ENCODE measurements around the gene STARD7.
"Not testable (repeated sequence)": the region's sequence is repeated elsewhere in the genome, so short reads cannot be mapped to it uniquely, and the experiment has no call there.

The STARD7 gene

GRCh38 chr2:96148410-96149217 lies 60.0 kb downstream of the STARD7 start:
- peak; percentile 45 for DNase-seq (ENCODE audit: low read depth)

- no peak for DNase-seq (ENCODE audit: low read depth)
Measured at GRCh38 chr2:96147593-96148201, 60.9 kb downstream of the STARD7 start.

DNA sequence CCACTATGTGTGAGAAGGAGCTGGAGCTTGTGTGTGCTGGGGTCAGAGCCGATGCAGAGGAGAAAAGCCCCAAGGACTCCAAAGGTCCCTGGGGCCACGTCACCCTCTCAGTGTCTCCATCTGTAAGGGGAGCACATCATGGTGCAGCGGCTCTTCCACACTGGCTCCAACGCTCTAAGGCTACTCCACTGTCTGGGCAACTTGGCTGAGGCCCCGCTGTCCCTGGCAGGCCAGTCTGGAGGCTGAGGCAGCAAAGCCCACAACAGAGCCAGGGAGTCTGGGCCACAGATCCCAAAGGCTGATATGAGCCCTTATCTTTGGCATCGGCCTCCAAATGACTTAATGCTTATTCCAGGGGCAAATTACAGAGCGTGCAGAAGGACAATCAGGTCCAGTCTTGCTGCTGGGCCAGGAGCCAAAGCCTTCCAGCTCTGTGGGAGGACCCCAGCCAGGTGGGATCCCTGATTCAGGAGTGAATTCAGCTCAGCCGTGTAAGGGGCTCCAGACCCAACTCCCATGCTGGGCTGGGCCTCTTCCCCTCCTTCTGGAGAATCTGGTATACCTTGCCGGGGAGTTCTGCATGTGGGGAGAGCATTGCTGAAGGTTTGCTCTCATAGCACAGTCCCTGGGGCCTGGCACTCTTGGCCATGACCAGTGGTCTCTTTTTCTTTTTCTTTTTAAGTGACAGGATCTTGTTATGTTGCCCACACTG lies 61.6 kb downstream of the STARD7 start:
- DNase-seq (ENCODE audit: low read depth): no peak

DNA sequence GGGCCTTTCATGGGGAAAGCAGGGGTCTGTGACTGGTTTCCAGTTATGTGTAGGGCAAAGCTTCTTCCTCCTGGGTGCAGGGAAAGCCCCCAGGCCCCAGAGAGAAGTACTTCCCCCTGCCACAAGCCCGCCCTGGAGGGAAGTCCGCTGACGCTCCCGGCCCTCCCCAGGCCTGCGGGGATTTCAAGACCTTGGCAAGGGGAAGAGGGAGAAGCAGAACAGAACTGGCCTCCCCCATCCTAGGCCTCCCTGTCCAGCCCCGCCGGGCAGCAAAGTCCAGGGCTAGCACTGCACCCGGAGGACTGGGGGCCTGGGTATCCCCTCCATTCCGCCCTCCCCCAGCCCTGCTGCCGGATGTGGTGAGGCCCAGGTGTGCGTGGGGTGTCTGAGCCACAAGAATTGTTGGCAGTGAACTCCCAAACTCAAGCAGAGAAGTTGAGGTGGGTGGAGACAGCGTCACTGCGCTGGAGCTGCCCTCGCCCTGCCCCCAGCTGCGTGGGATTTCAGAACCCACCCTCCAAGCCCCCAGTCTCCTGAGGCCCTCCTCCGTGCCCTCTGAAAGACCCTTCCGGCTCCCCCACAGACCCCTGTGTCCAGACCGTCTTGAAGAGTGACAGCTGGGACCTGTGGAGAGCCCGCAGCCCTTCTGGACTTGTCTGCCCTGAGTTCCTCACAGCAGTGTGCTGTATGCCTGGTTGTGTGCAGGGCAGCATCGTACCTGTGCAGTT lies 62.3 kb downstream of the STARD7 start:
- no peak for DNase-seq (ENCODE audit: low read depth)

DNA sequence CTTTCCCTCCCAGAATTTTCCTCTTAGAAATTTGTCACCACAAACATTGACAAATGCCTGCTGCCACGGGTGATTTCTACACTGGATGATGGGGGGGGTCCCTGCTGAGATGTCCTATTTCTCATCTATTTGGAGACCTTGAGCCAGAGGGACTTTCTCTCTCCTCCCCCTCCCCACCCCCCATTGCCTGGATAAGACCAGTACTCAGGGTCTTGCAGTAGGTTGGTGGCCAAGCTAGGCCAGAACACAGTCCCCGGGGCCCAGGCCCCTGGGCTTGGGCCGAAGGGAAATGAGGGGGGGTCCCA lies 62.8 kb downstream of the STARD7 start:
- DNase-seq (ENCODE audit: low read depth): no peak

GRCh38 chr2:96145036-96145847 lies 63.4 kb downstream of the STARD7 start, which contains the start of gene DUSP2:
TSS of gene DUSP2 (minus strand) at chr2:96145440. CDS start at chr2:96145354, 86 bp downstream.
- DNase-seq (ENCODE audit: low read depth): peak; percentile 30

DNA sequence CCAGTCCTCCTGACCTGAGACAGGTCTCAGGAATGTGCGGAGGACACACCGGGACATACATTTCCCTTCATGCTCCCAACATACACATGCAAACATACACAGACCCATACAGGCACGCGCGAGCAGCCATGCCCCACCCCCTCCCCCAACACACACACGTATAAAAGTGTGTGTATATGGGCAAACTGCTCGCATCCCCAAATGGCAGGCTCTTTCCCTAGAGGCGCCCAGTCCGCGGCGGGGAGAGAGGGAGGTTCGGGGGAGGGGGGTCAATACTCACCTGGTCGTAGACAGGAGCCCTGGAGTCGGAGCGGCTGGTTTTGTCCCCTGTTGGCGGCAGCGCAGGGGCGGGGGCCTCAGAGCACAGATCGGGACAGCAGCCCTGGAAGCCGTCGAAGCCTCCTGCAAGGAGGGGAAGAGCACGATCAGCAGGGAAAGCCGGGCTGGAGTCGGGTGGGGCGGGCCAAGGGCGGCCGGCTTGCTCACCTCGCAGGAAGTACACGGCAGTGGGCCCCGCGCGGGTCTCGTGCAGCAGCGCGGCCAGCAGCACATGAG lies 64.1 kb downstream of the STARD7 start:
- no peak for DNase-seq (ENCODE audit: low read depth)

GRCh38 chr2:96143848-96144480 lies 64.7 kb downstream of the STARD7 start:
- no peak for DNase-seq (ENCODE audit: low read depth)

DNA sequence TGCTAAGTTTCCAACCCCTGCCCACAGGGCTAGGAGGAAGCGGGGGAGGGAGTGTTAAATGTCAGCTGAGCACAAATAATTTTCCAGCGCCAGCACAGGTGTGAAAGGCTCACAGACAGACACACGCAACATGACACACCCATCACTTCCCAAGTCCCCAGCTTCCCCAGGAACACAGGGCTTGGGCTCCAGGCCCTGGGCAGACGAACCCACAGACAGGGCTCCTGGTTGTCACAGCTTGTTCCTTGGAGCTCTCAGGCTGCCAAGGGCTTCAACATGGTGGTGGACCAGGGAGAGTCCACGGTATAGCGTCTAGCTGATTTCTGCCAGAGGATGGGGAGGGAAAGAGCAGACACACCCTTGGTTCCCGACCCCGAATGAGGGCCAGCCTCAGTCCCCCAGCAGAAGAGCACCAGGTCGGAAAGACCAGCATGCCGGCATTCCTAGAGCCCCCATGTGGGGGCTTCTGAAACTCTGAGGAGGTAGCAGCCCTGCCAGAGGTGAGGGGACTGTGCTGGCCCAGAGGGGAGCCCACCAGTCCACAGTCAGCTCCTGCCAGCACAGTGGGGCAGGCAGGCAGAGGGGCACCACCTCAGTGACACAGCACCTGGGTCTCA lies 65.3 kb downstream of the STARD7 start:
- DNase-seq (ENCODE audit: low read depth): no peak

DNA sequence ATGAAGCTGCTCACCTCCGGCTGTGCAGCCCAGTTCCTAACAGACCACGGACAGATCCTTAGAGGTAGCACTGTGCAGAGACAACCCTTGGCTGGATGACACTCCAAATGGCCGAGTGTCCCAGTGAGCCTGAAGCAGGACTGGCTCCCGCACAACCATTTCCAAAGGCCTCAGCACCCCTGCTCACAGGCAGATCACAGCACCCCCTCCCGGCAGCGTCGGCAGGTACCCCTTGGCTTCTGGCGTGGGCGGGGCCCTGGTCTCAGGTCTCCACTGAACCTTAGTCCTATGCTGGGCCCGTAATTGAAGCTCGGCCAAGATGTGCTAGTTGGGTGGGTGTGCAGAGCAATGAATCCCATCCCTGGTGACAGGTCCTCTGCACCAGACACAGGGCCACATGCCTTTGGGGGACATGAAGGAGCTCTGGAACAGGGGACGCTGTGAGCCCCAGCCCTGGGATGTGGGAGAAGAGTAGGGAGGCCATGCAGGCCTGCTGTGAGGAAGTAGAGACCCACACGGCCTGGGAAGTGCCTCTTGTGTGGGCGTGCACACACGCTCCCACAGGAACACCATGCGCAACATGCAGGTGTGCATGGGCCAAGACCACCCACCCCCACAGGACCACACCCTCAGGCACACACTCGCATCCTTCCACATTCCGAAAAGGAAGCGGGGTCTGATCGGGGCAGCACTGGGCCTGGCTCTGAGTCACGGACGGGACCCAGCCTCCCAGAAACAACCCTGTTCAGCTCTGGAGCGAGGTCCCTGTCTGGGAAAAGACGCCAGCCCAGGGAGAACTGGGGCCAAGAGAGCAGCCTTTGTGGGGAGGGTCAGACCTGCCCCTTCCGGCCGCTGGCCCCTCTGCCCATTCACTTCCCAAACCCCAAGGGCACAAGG lies 66.2 kb downstream of the STARD7 start:
- DNase-seq (ENCODE audit: low read depth): no peak

DNA sequence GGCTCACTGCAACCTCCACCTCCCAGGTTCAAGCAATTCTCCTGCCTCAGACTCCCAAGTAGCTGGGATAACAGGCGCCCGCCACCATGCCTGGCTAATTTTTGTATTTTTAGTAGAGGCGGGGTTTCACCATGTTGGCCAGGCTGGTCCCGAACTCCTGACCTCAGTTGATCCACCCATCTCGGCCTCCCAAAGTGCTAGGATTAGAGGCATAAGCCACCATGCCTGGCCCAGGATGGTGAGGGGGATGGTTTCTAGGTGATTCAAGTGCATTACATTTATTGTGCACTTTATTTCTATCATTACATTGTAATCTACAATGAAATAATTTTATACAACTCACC lies 67.0 kb downstream of the STARD7 start:
- DNase-seq (ENCODE audit: low read depth): not testable (repeated sequence)

GRCh38 chr2:96140941-96141623 lies 67.5 kb downstream of the STARD7 start:
- no peak for DNase-seq (ENCODE audit: low read depth)

GRCh38 chr2:96139181-96139758 lies 69.4 kb downstream of the STARD7 start:
- DNase-seq (ENCODE audit: low read depth): no peak

DNA sequence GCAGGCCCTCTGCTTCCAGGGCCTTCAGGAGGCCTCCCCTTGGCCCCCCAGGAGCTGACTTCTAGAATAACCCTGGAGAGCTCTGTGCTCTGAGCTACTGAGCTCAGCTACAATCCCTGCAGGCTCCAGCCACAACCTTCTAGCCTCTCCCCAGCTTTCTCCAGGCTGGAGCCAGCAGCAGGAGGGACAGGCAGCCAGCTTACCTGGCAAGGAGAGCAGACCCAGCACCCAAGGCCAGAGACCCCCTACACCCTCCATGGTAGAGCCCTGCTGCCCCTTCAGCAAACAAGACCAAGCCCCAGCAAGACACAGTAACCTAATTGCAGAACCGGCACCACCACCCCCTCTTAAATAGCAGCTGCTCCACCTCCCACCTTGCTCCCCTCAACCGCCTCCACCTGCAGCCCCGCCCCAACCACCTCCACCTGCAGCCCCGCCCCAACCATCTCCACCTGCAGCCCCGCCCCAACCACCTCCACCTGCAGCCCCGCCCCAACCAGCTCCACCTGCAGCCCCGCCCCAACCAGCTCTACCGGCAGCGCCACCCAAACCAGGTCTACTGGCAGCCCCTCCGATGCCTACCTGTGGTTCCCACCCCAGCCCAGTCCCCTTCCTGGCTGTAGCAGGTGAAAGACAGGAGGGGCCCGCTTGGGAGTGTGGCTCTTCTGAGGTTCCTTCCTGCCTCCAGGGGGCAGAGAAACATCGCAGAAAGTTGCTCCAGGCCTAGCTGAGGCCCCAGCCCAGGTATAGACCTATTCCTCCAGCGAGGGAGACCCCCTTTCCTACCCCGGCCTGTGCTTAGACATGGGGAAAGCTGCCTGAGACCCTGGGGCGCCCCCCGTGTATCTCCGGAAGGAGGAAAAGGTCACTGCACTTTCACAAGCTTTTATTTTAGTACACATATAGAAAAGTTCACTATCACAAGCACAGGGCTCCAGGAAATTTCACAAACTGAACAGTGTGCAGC lies 70.2 kb downstream of the STARD7 start, which contains the start of gene ASTL:
Gene ASTL (minus strand): TSS at position 324 of the 967 bp plus-strand sequence. CDS start 66 bp downstream, at position 258.
- DNase-seq (ENCODE audit: low read depth): no peak

DNA sequence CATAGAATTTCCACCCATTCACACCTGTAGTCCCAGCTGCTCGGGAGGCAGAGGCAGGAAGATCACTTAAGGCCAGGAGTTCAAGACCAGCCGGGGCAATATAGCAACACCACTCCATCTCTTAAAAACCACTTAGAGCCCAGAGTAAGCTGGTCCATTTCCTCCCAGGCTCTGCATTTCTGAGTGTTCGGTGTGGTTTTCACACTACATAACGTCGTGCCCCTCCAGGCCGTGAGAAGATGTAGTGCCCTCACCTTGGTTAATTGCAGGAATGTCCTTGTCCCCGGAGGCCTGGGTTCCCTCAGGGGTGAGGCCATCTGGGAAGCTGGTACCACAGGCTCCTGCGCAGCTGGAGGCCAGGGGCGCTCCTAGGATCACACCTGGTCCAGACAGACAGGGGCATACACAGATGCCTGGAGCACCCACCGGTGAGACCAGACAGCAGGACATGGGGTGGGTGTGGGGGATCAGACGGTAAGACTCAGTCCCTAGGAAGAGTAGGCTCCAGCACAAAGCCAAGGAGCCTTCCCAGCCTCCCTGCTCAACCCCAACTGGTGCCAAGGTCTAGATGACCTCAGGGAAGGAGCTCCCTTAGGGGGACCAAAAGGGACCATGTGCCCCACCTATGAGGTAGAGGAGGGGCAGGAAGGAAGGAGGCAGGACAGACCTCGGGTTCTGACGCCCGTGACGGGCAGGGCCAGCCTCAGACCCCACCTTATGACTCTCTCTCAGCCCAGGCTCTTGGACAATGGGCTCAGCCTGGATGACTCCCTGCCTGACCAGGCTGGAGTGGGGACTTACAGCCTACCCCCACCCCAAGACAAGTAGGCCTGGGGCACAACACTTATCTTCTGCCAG lies 71.1 kb downstream of the STARD7 start:
- no peak for DNase-seq (ENCODE audit: low read depth)

GRCh38 chr2:96136129-96136720 lies 72.4 kb downstream of the STARD7 start:
- no peak for DNase-seq (ENCODE audit: low read depth)
